Activated T-helper 1 cell treated with anti-CD3 and anti-CD28 coated beads, Interleukin-2, amount 50 U/mL, for 16 hours (primary cell): Measurements from ENCODE around the gene CETN3.
"Not testable (repeated sequence)": the region's sequence is repeated elsewhere in the genome, so short reads cannot be mapped to it uniquely, and the experiment has no call there.

Experiments used
- DNase-seq, 2 donors: peaks; one replicate each; pipeline ENCODE4 v3.0.0-alpha.2; 2020; ENCODE audit warnings: low read depth in 1 of 2, low spot score in 1 of 2

The CETN3 gene

GRCh38 chr5:90383903-90384302 is 25.7 kb downstream of the CETN3 start:
- DNase-seq = no peak

GRCh38 chr5:90381213-90381929 is 28.2 kb downstream of the CETN3 start:
- DNase-seq = no peak

DNA sequence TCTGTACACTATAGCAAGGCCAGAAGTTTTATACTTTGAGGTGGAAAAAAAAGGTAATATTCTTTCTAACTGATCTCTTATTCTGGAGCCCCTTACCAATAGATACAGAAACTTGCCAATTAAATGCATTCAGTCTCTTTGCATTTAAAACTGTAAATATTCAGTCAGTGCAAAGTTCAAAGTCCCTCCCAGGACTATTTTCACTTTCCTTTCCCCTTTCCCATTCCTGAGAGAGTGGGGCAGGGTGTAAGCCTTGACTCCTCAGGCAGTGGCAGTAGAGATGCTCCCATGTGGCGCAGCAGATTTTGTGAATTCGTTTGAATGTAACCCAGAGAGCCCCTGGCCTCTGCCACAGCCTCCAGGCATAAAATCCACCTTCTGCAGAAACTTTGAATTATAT is 29.9 kb downstream of the CETN3 start:
- no peak for DNase-seq

- DNase-seq = no peak
These were observed 30.8 kb downstream of the CETN3 start for GRCh38 chr5:90378752-90379151.

DNA sequence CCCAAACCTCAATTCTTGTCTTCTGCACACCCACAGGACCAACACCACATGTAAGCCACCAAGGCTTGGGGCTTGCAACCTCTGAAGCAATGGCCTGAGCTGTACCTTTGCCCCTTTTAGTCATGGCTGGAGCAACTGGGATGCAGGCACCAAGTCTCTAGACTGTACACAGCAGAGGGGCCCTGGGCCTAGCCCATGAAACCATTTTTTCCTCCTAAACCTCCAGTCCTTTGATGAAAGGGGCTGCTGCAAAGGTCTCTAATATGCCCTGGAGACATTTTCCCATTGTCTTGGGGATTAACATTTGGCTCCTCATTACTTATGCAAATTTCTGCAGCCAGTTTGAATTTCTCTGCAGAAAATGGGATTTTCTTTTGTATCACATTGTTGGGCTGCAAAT is 38.3 kb downstream of the CETN3 start:
- DNase-seq = not testable (repeated sequence)

DNA sequence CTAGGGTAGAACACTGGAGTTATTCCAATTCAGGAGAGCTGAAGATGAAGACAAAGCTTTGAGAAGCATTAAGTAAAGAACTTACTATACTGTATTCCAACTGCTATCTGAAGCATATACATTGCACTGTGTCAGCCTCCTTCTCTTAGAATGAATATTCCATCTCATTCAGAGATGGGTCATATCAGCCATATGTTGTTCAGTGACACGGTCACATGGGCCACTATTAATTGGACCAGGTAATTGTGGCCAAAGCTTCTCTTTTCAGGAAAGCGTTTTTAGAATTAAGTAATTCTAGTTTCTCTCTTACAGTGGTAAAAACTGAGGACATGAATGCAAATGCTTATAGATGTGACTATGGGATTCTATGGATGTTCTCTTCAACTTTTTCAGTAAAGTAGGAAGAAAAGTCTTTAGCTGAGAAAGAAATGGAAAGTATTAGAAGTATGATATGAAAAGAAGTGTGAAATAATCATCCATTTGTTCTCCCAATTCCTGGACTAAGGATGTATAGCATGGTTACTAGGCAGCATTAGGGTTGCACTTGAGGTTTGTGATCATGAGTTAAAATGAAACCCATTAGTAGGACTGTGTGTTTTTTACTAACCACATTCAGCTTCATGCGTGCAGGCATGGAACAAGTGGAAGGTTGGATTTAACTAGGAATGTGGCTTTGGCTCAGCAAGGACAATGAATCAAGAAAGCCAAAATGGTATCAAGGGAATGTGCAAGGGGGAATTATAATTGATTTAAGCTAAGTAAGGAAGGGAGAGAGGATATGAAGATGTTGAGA is 40.9 kb downstream of the CETN3 start:
- DNase-seq = no peak

DNA sequence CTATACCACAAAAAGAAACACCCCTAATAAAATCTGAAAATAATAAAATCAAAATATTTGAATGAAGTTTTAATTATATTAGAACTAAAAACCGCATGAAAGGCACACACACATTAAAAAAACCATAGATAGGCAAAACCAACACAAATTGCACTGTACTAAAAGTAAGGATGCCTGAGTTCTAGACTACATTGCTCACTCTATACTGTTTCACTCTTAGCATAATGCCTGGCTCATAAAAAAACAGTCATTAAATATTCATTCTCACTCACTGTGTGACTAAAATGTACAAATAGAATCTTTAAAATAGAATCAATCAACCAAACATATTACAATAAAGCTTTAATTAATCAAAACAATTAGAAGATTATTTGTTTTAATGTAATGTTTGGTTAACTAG is 41.7 kb downstream of the CETN3 start:
- no peak for DNase-seq

GRCh38 chr5:90366948-90367347 is 42.6 kb downstream of the CETN3 start:
- DNase-seq = no peak

DNA sequence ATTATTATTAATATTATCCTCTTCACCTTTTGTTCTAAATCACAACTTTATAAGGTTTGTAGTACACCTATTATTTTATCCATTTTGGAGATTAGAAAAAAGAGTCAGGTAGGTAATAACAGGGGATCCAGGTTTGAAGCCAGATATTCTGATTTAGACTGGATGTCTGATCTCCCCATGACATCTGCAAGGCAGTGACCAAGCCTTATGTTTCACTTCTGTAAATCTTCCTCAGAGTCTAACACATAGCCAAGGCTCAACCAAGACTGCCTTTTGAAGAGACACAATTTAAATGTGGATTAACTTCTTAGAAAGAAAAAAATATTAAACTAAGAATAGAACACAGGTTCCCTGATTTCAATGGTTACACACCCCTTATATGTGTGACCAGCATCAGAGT is 44.2 kb downstream of the CETN3 start:
- DNase-seq = no peak

- no peak for DNase-seq
These were observed 50.3 kb downstream of the CETN3 start for GRCh38 chr5:90359073-90359920.

- DNase-seq = no peak
These were observed 52.9 kb downstream of the CETN3 start for GRCh38 chr5:90356622-90357021.

DNA sequence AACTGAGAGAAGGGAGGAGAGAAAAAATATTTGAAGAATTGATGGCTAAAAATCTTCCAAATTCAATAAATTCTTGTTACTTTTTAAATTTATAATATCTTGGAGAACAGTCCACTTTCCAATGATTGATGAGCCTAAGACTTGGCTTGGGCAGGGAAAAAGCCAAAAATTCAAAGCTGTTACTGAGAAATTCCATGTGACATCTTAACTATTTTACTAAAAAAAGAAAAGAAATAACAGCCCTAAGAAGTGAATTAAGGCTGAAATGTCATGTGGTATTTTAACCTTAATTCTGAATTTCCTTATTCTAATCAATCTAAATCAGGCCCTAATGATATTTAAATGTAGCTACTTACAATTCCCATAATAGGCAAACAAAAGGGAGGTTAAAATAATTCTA is 53.4 kb downstream of the CETN3 start:
- no peak for DNase-seq

DNA sequence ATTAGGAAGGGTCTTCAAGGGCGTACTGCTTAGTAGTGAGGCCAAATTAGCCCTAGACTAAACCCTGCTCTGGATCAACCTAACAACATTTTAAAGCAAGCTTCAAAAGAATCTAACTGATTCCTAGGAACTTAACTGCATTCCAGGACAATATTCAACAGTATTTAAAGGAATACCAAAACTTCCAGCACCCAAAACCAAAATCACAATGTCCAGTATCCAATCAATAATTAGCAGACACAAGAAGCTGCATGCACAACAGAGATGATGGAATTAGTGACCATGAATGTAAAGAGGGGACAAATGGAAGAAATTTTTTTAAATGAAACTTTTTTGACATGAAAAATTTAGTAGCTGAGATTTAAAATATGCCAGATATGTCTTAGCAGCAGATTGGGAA is 53.9 kb downstream of the CETN3 start:
- DNase-seq = no peak

DNA sequence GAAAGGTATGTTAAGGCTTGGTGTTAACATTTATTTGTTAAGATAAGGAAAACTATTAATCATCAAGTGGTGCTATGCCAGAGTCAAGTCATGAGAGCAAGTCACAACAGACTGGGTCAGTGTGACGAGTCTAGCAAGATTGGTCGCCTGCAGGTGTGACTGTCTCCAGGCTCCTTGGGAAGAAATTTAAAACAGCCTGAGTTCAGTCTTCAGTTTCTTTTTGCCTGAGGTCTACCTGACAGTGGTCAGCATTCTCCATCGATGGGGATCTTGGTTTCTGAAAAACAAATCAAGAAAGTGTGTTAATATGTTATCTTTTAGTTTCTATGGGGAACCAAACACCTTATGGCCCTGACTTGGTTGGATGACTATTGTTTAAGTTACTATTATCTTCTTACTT is 56.3 kb downstream of the CETN3 start:
- no peak for DNase-seq

- DNase-seq = no peak
These were observed 58.5 kb downstream of the CETN3 start for GRCh38 chr5:90351101-90351500.

- no peak for DNase-seq
These were observed 62.1 kb downstream of the CETN3 start for GRCh38 chr5:90347462-90347861.

DNA sequence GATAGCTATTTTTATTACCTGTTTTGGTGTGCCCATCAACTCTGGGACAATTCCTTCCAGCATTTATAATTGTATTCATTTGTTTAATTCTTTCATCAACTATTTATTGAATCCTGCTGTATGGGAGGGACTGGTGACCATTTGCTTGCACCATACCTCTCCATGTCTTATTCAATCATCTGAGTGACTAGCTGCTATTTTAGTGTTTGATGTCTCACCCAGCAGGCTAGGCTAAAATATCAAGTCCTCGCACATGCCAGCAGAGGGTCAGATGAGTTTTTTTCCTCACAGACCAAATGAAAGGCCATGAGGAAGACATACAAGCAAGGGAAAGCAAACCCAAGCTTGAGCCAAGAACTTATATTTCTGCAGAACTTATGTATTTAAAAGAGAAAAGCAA is 63.9 kb downstream of the CETN3 start:
- no peak for DNase-seq

- no peak for DNase-seq
These were observed 64.9 kb downstream of the CETN3 start for GRCh38 chr5:90344689-90345088.

DNA sequence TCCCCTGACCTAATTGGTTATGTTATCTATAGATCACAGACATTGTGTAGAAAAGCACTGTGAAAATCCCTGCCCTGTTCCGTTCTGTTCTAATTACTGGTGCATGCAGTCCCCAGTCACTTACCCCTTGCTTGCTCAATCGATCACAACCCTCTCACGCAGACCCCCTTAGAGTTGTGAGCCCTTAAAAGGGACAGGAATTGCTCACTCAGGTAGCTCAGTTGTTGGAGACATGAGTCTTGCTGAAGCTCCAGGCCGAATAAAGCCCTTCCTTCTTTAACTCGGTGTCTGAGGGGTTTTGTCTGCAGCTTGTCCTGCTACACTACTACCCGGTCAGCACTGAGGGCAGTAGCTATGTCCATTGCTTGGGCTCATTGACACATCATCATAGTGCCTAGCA is 65.8 kb downstream of the CETN3 start:
- not testable (repeated sequence) for DNase-seq

DNA sequence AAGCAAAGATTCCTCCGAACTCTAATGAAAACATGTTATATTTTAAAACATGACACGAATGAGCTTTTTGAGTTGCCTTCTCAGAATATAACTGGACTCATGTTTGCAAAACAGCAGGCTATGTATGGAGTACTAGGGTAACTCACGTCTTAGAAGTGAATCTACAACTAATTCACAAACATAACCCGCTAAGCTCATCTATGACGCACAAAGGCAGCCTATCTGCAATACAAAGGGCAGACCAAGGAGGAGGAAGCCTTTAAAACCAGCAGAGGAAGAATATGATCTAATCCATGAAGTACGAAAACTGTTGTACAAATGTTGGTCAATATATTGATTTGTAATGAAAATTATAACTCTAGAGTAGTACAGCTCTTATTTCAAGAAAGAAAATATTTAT is 67.0 kb downstream of the CETN3 start:
- DNase-seq = no peak
